ENCODE measurements around the gene C2CD4D. TPM values are rescaled to one million over a fixed set of nuclear protein-coding genes. Genes with fewer than 3 reads are reported as not detected.

C2CD4D gene
- total RNA-seq, 1 experiment from 2014 or later: 0.94 TPM

- H3K27ac Mint-ChIP-seq: no peak overlapping the region
- peaks cover 56% of the 10 kb centered on the region for H3K27me3 Mint-ChIP-seq (ENCODE audit: low read depth)
- H3K4me1 Mint-ChIP-seq: peaks cover 3% of the 10 kb centered on the region
- ChIA-PET CTCF (no interaction called here), POLR2A (no interaction called here)
- H3K36me3 Mint-ChIP-seq: no peaks in the 10 kb centered on the region
- no peak for ATAC-seq
- no peak for DNase-seq (ENCODE audit: low spot score)
- TF ChIP-seq ATF3 (CRISPR knock-in tag; conservative IDR thresholded peaks at IDR 0.05): no peak
- no peak for TF ChIP-seq ATF1 (CRISPR knock-in tag; IDR thresholded peaks at IDR 0.05)
- H3K4me3 Mint-ChIP-seq: no peak overlapping the region
- H3K9me3 Mint-ChIP-seq: no peaks in the 10 kb centered on the region
Observed at GRCh38 chr1:151867321-151867720, 27.7 kb upstream of the C2CD4D start.

- H3K36me3 Mint-ChIP-seq: no peaks in the 10 kb centered on the region
- no peak for DNase-seq (ENCODE audit: low spot score)
- TF ChIP-seq PRDM15 (CRISPR knock-in tag; IDR thresholded peaks at IDR 0.05): no peak
- TF ChIP-seq ZSCAN18 (CRISPR knock-in tag; IDR thresholded peaks at IDR 0.05): no peak
- peaks cover 21% of the 10 kb centered on the region for H3K4me1 Mint-ChIP-seq
- peaks cover 82% of the 10 kb centered on the region for H3K27me3 Mint-ChIP-seq (ENCODE audit: low read depth)
- no peak overlapping the region for H3K4me3 Mint-ChIP-seq
- H3K9me3 Mint-ChIP-seq: no peaks in the 10 kb centered on the region
- CTCF ChIA-PET: no interaction called here
- no peak for ATAC-seq
- POLR2A ChIA-PET: no interaction called here
- no peak overlapping the region for H3K27ac Mint-ChIP-seq
Observed at GRCh38 chr1:151864411-151864810, 24.8 kb upstream of the C2CD4D start.

GRCh38 chr1:151862604-151863003 lies 23.0 kb upstream of the C2CD4D start:
- Mint-ChIP-seq H3K36me3 (no peaks in the 10 kb centered on the region), H3K27ac (no peak overlapping the region), H3K4me3 (no peak overlapping the region), H3K4me1 (peaks cover 21% of the 10 kb centered on the region), H3K27me3 (ENCODE audit: low read depth) (peaks cover 92% of the 10 kb centered on the region), H3K9me3 (no peaks in the 10 kb centered on the region)
- DNase-seq (ENCODE audit: low spot score) (no peak), ATAC-seq (no peak)
- ChIA-PET CTCF (interaction anchor here (0.5 kb wide), 1 partner anchor 151 kb away, joined by 4 read pairs; no protein-coding TSS in a partner anchor), POLR2A (no interaction called here)
- TF ChIP-seq ZMAT4 (CRISPR knock-in tag; IDR thresholded peaks at IDR 0.05) (no peak), ATF1 (CRISPR knock-in tag; IDR thresholded peaks at IDR 0.05) (no peak), NR3C1 (CRISPR knock-in tag; conservative IDR thresholded peaks at IDR 0.05; ENCODE audit: low read depth) (no peak), NR1H2 (CRISPR knock-in tag; IDR thresholded peaks at IDR 0.05) (no peak), HMGA2 (CRISPR knock-in tag; IDR thresholded peaks at IDR 0.05) (no peak), OVOL2 (CRISPR knock-in tag; IDR thresholded peaks at IDR 0.05; ENCODE audit: borderline replicate concordance) (no peak), MLX (CRISPR knock-in tag; IDR thresholded peaks at IDR 0.05) (no peak), EMX1 (CRISPR knock-in tag; IDR thresholded peaks at IDR 0.05) (no peak), ESRRA (CRISPR knock-in tag; IDR thresholded peaks at IDR 0.05; ENCODE audit: borderline replicate concordance) (no peak), ELF4 (CRISPR knock-in tag; IDR thresholded peaks at IDR 0.05; ENCODE audit: low read depth) (no peak), PRDM15 (CRISPR knock-in tag; IDR thresholded peaks at IDR 0.05) (no peak), CTCF (IDR thresholded peaks at IDR 0.05) (no peak), SMAD4 (CRISPR knock-in tag; IDR thresholded peaks at IDR 0.05) (no peak), ZNF121 (CRISPR knock-in tag; IDR thresholded peaks at IDR 0.05) (no peak), ZSCAN18 (CRISPR knock-in tag; IDR thresholded peaks at IDR 0.05) (no peak)

Data from WTC11 (cell line).